ENCODE measurements around the gene ANXA5.

GRCh38 chr4:121702136-121702535, 5.4 kb upstream of the ANXA5 start:
- TF ChIP-seq CTCF (IDR thresholded peaks at IDR 0.05): no peak
- TF ChIP-seq POLR2A (IDR thresholded peaks at IDR 0.05): no peak
